Keratinocyte (primary cell): ENCODE measurements around the gene AKR7A3. TPM values are rescaled to one million over a fixed set of nuclear protein-coding genes. Genes with fewer than 3 reads are reported as not detected.

Experiments used
- DNase-seq: peaks from one replicate; pipeline ENCODE4 v3.0.0-alpha.2; 2011; ENCODE audit warnings: low read depth, missing footprints, low spot score
- FAIRE-seq: peaks from 2 replicates; lab custom pipeline; 2011; peaks lifted over from hg19 to GRCh38; lab: Jason Lieb, UNC
- H2AFZ ChIP-seq: 2 replicates; pipeline ENCODE4 v1.6.0; 2012; ENCODE audit warnings: low read length, control low read depth, inconsistent platforms; ENCODE audit not compliant: control insufficient read depth
- H3K27ac ChIP-seq: 2 replicates; pipeline ENCODE4 v1.5.1; 2011; ENCODE audit warnings: low read length; ENCODE audit not compliant: control insufficient read depth, insufficient read depth
- H3K27me3 ChIP-seq: 3 replicates; pipeline ENCODE4 v1.6.0; 2011; ENCODE audit warnings: low read length; ENCODE audit not compliant: control insufficient read depth, insufficient read depth; ENCODE audit errors: extremely low read depth
- H3K36me3 ChIP-seq, 2 experiments: 2 replicates in 1 of 2; 3 replicates in 1 of 2; pipeline ENCODE4 v1.5.1; 2011; ENCODE audit warnings: low read length in 2 of 2, mild to moderate bottlenecking in 1 of 2; ENCODE audit not compliant: control insufficient read depth in 2 of 2, insufficient read depth in 2 of 2; ENCODE audit errors: extremely low read depth in 1 of 2
- H3K4me1 ChIP-seq: 3 replicates; pipeline ENCODE4 v1.5.1; 2011; ENCODE audit warnings: low read length; ENCODE audit not compliant: control insufficient read depth, insufficient read depth; ENCODE audit errors: extremely low read depth
- H3K4me2 ChIP-seq: 3 replicates; pipeline ENCODE4 v1.6.0; 2011; ENCODE audit warnings: low read depth, low read length; ENCODE audit not compliant: control insufficient read depth, insufficient read depth; ENCODE audit errors: extremely low read depth
- H3K4me3 ChIP-seq, 3 experiments: fragments of 200-600 bp in 1 of 3; sonication (generic) in 1 of 3; 2 replicates in 2 of 3; 3 replicates in 1 of 3; pipeline ENCODE4 v1.5.1; 2011 to 2016; ENCODE audit warnings: low read length in 3 of 3, mild to moderate bottlenecking in 3 of 3, control low read depth in 2 of 3, inconsistent platforms in 1 of 3, low read depth in 1 of 3, mixed read lengths in 1 of 3, mixed run types in 1 of 3, moderate library complexity in 1 of 3; ENCODE audit not compliant: control insufficient read depth in 2 of 3, insufficient read depth in 2 of 3; ENCODE audit errors: extremely low read depth in 1 of 3
- H3K79me2 ChIP-seq: 2 replicates; pipeline ENCODE4 v1.6.0; 2012; ENCODE audit warnings: low read length; ENCODE audit not compliant: control insufficient read depth, insufficient read depth
- H3K9ac ChIP-seq: 3 replicates; pipeline ENCODE4 v1.6.0; 2011; ENCODE audit warnings: low read length; ENCODE audit not compliant: control insufficient read depth, insufficient read depth; ENCODE audit errors: extremely low read depth
- H3K9me1 ChIP-seq: 3 replicates; pipeline ENCODE4 v1.6.0; 2011; ENCODE audit warnings: low read length; ENCODE audit not compliant: control insufficient read depth, insufficient read depth; ENCODE audit errors: extremely low read depth
- H3K9me3 ChIP-seq: 2 replicates; pipeline ENCODE4 v1.5.1; 2012; ENCODE audit warnings: low read depth, low read length; ENCODE audit not compliant: control insufficient read depth
- H4K20me1 ChIP-seq: 3 replicates; pipeline ENCODE4 v1.6.0; 2011; ENCODE audit warnings: low read length; ENCODE audit not compliant: control insufficient read depth, insufficient read depth; ENCODE audit errors: extremely low read depth
- EZH2 ChIP-seq: IDR thresholded peaks from one replicate; pipeline ENCODE4 v1.6.1; 2012; ENCODE audit warnings: inconsistent platforms, mild to moderate bottlenecking, low read length, moderate library complexity
- dilution Hi-C: fragments of 300-500 bp; cut with MboI; formaldehyde crosslinking; loops from one replicate; pipeline ENCODE4 v1.7.0; 2020; ENCODE audit warnings: low sequenced_read_pairs; ENCODE audit not compliant: extremely low pct_ligation_motif_present
- polyA plus RNA-seq, 5 experiments: library from polyadenylated mRNA; depleted of rRNA in 3 of 5; stranded (reverse) in 3 of 5; stranded (forward) in 1 of 5; unstranded in 1 of 5; fragments of >200 nt; gene quantifications; 1 replicate in 1 of 5; 2 replicates in 3 of 5; 3 replicates in 1 of 5; pipeline versions ENCODE4 v1.2.1 to v1.2.3, GENCODE V29; 2011 to 2012; ENCODE audit warnings: missing spikeins in 2 of 5, low read depth in 1 of 5, low replicate concordance in 1 of 5
- TF ChIP-seq, protein P1 (sequence below), 3 experiments: IDR thresholded peaks in 1 of 3; conservative IDR thresholded peaks in 1 of 3; optimal IDR thresholded peaks in 1 of 3; 2 replicates in 2 of 3; 3 replicates in 1 of 3; pipeline versions ENCODE3 to v1.5.1; 2011; ENCODE audit warnings: low read length in 3 of 3, mild to moderate bottlenecking in 3 of 3, moderate library complexity in 2 of 3, control low read depth in 1 of 3, inconsistent platforms in 1 of 3; ENCODE audit not compliant: insufficient read depth in 2 of 3; ENCODE audit errors: extremely low read depth in 1 of 3

The AKR7A3 gene
- polyA plus RNA-seq, 1 donor (not counting 4 experiments of a cell fraction or from before 2014, with no cell fraction given): 0.17 TPM

DNA sequence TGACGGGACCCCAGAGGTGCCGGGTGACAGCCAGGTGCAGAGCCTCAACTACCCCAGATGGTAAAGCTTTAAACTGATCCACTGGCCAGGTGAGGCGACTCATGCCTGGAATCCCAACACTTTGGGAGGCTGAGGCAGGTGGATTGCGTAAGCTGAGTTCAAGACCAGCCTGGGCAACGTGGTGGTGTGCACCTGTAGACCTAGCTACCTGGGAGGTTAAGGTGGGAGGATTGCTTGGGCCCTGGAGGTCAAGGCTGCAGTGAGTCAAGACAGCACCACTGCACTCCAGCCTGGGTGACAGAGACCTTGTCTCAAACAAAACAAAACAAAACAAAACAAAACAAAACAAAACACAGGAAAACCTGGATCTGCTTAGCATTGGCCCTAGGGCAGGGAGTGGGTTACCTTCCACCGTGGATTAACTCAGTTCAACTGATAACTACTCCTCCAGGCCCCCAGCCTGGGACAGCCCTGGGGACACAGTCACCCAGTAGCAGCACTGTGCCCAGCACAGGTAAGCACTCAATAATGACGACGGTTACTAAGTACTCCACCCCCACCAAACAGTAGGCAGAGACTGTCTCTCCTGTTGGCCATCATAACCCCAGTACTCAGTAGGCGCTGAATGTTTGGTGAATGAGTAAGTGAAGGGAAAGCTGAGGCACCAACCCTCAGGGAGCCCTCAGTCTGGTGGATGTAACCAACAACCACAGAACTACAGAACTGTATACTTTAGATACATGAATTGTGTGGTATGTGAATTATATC lies 45.2 kb upstream of the AKR7A3 start:
- H3K27ac ChIP-seq: no peak overlapping the region
- H3K9ac ChIP-seq: no peak overlapping the region
- FAIRE-seq: no peak
- no peaks in the 10 kb centered on the region for H3K27me3 ChIP-seq
- no peaks in the 10 kb centered on the region for H3K79me2 ChIP-seq
- no peak overlapping the region for H3K4me3 ChIP-seq
- H2AFZ ChIP-seq: no peak overlapping the region
- no peak for TF ChIP-seq EZH2
- TF ChIP-seq, protein P1, sequence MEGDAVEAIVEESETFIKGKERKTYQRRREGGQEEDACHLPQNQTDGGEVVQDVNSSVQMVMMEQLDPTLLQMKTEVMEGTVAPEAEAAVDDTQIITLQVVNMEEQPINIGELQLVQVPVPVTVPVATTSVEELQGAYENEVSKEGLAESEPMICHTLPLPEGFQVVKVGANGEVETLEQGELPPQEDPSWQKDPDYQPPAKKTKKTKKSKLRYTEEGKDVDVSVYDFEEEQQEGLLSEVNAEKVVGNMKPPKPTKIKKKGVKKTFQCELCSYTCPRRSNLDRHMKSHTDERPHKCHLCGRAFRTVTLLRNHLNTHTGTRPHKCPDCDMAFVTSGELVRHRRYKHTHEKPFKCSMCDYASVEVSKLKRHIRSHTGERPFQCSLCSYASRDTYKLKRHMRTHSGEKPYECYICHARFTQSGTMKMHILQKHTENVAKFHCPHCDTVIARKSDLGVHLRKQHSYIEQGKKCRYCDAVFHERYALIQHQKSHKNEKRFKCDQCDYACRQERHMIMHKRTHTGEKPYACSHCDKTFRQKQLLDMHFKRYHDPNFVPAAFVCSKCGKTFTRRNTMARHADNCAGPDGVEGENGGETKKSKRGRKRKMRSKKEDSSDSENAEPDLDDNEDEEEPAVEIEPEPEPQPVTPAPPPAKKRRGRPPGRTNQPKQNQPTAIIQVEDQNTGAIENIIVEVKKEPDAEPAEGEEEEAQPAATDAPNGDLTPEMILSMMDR (optimal IDR thresholded peaks at IDR 0.05 in 1 of 3, IDR thresholded peaks at IDR 0.05 in 1 of 3, conservative IDR thresholded peaks at IDR 0.05 in 1 of 3; ENCODE audit: extremely low read depth in 1 of 3, insufficient read depth in 2 of 3, low read length in 3 of 3): no peak
- H3K4me2 ChIP-seq: no peak overlapping the region
- H3K9me1 ChIP-seq: no peaks in the 10 kb centered on the region
- no peaks in the 10 kb centered on the region for H3K9me3 ChIP-seq
- no peak for DNase-seq
- H3K36me3 ChIP-seq: peaks cover 0 to 3% of the 10 kb centered on the region in 2 experiments
- peaks cover 3% of the 10 kb centered on the region for H4K20me1 ChIP-seq
- H3K4me1 ChIP-seq: no peaks in the 10 kb centered on the region
- dilution Hi-C loops: no loop called here

DNA sequence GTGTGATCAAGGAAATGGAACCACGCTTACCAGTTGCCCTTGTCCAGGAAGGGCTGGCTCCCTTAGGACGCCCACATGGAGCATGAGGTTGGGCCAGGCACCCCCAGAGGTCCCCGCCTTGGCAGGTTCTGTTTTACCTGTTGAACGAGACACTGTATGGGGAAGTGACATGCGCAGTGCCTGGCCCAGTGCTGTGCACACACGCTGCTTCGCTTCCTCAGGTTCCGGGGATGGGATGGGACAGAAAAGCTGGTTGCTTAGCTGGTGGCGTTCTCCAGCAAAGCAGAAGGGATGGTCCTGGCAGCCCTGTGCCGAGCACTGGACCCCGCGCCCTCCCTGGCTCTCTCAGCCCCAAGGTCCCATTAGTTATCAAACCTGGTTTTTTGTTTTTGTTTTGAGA lies 44.3 kb upstream of the AKR7A3 start:
- Histone ChIP-seq H3K79me2 (no peaks in the 10 kb centered on the region), H2AFZ (no peak overlapping the region), H3K36me3 (peaks cover 0 to 5% of the 10 kb centered on the region in 2 experiments), H4K20me1 (peaks cover 3% of the 10 kb centered on the region), H3K27ac (no peak overlapping the region), H3K9me3 (no peaks in the 10 kb centered on the region), H3K4me1 (no peaks in the 10 kb centered on the region), H3K27me3 (no peaks in the 10 kb centered on the region), H3K4me3 (no peak overlapping the region), H3K4me2 (no peak overlapping the region), H3K9me1 (no peaks in the 10 kb centered on the region), H3K9ac (no peak overlapping the region)
- dilution Hi-C loops: no loop called here
- no peak for DNase-seq
- no peak for FAIRE-seq
- TF ChIP-seq, protein P1 (optimal IDR thresholded peaks at IDR 0.05 in 1 of 3, IDR thresholded peaks at IDR 0.05 in 1 of 3, conservative IDR thresholded peaks at IDR 0.05 in 1 of 3; ENCODE audit: extremely low read depth in 1 of 3, insufficient read depth in 2 of 3, low read length in 3 of 3): no peak
- no peak for TF ChIP-seq EZH2
